ENCODE results near the gene ICA1.

DNA sequence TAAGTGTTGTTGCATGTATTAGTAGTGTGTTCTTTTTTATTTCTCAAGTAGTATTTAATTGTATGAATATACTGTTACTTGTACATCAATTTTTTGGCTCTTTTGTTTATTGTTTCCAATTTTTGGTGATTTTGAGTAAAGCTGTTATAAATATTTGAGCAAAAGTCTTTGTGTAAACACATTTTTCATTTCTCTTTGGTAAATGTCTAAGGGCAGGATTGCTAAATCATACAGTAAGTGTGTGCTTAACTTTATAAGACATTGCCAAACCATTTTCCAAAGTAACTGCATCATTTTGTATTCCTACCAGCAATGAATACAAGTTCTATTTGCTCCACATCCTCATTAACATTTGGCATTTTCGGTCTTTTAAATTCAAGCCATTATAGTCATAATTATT is 92.8 kb downstream of the ICA1 start:
- TF ChIP-seq CTCF (IDR thresholded peaks at IDR 0.05; ENCODE audit: low read depth, low read length) = no peak
- no peak for TF ChIP-seq MYC (IDR thresholded peaks at IDR 0.05; ENCODE audit: low read depth, low read length)

Data from NB4 (cell line).